ENCODE measurements around the gene AGBL3. TPM values are rescaled to one million over a fixed set of nuclear protein-coding genes. Genes with fewer than 3 reads are reported as not detected.

AGBL3 gene
- total RNA-seq, 2 experiments from 2014 or later: 2.2 to 2.5 TPM

DNA sequence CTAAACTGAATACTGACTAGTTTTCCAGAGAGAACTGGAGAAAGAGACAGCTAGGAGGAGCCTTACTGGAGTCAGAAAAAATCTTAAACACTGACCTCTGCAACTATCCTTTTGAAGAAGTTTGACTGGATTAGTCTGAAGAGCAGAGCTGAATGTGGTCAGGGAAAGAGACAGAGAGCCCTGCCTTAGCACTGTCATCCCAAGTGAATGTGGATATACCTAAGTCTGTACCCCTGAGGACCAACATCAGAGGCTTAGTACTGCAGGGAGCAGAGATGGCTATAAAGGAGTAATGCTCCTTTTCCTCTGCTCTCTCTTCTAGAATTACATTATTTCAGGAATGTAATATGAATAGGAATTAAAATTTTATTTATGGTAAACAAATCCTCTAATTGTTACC is 91.7 kb downstream of the AGBL3 start:
- Histone ChIP-seq H3K27me3 (ENCODE audit: control insufficient read depth in 1 of 2, insufficient read depth in 2 of 2, low read length in 2 of 2) (no peaks in the 10 kb centered on the region), H3K9me3 (ENCODE audit: control insufficient read depth in 1 of 2, insufficient read depth in 1 of 2, low read length in 2 of 2) (no peaks in the 10 kb centered on the region), H3K27ac (ENCODE audit: low read depth in 1 of 2, low read length in 2 of 2) (no peak overlapping the region), H3K4me3 (ENCODE audit: low read length) (no peak overlapping the region), H3K4me1 (ENCODE audit: insufficient read depth, low read length) (no peaks in the 10 kb centered on the region), H3K36me3 (ENCODE audit: insufficient read depth, low read length) (no peaks in the 10 kb centered on the region)
- no peaks in the 10 kb centered on the region for H3K9me3 Mint-ChIP-seq
- TF ChIP-seq, protein P1, sequence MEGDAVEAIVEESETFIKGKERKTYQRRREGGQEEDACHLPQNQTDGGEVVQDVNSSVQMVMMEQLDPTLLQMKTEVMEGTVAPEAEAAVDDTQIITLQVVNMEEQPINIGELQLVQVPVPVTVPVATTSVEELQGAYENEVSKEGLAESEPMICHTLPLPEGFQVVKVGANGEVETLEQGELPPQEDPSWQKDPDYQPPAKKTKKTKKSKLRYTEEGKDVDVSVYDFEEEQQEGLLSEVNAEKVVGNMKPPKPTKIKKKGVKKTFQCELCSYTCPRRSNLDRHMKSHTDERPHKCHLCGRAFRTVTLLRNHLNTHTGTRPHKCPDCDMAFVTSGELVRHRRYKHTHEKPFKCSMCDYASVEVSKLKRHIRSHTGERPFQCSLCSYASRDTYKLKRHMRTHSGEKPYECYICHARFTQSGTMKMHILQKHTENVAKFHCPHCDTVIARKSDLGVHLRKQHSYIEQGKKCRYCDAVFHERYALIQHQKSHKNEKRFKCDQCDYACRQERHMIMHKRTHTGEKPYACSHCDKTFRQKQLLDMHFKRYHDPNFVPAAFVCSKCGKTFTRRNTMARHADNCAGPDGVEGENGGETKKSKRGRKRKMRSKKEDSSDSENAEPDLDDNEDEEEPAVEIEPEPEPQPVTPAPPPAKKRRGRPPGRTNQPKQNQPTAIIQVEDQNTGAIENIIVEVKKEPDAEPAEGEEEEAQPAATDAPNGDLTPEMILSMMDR (IDR thresholded peaks at IDR 0.05): no peak
- ChIA-PET POLR2A (interaction anchor here (1.0 kb wide), 1 partner anchor 70 kb away, joined by 3 read pairs; the partner anchor contains the start of gene TMEM140), CTCF (no interaction called here)
- intact Hi-C loops (cut with DNase I, micrococcal nuclease): no loop called here
- no peak for ATAC-seq (ENCODE audit: poor library complexity)
- no peak overlapping the region for H3K4me3 Mint-ChIP-seq
- H3K27ac Mint-ChIP-seq: no peak overlapping the region
- no peak for DNase-seq
- H3K27me3 Mint-ChIP-seq: no peaks in the 10 kb centered on the region
- H3K4me1 Mint-ChIP-seq (ENCODE audit: low read depth): no peaks in the 10 kb centered on the region
- H3K36me3 Mint-ChIP-seq (ENCODE audit: low read depth): no peaks in the 10 kb centered on the region

DNA sequence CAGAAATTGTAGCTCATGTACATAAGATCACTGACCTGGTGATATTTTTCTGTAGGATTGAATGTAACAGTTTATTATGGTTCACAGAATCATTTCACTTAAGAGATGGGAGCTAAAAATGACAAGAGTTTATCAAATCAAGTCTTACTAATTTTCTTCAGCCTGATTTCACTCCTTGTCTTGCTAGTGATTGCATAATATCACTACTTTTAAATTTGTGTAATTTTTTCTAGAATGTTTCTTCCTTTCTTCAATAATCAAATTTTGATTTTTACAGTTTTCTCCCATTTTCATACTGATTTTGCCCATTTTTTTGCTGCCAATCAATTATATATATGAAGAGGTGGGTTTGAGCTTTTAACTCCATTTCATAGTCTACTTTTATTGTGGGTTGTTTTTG is 92.8 kb downstream of the AGBL3 start:
- Mint-ChIP-seq H3K27ac (no peak overlapping the region), H3K27me3 (no peaks in the 10 kb centered on the region), H3K4me1 (ENCODE audit: low read depth) (no peaks in the 10 kb centered on the region), H3K4me3 (no peak overlapping the region), H3K9me3 (no peaks in the 10 kb centered on the region), H3K36me3 (ENCODE audit: low read depth) (no peaks in the 10 kb centered on the region)
- ChIA-PET POLR2A (interaction anchor here (1.0 kb wide), 1 partner anchor 69 kb away, joined by 3 read pairs; the partner anchor contains the start of gene TMEM140), CTCF (no interaction called here)
- Histone ChIP-seq H3K4me1 (ENCODE audit: insufficient read depth, low read length) (no peaks in the 10 kb centered on the region), H3K36me3 (ENCODE audit: insufficient read depth, low read length) (no peaks in the 10 kb centered on the region), H3K9me3 (ENCODE audit: control insufficient read depth in 1 of 2, insufficient read depth in 1 of 2, low read length in 2 of 2) (no peaks in the 10 kb centered on the region), H3K4me3 (ENCODE audit: low read length) (no peak overlapping the region), H3K27me3 (ENCODE audit: control insufficient read depth in 1 of 2, insufficient read depth in 2 of 2, low read length in 2 of 2) (no peaks in the 10 kb centered on the region), H3K27ac (ENCODE audit: low read depth in 1 of 2, low read length in 2 of 2) (no peak overlapping the region)
- no peak for ATAC-seq (ENCODE audit: poor library complexity)
- intact Hi-C loops (cut with DNase I, micrococcal nuclease): no loop called here
- DNase-seq: no peak
- TF ChIP-seq, protein P1 (IDR thresholded peaks at IDR 0.05): no peak

DNA sequence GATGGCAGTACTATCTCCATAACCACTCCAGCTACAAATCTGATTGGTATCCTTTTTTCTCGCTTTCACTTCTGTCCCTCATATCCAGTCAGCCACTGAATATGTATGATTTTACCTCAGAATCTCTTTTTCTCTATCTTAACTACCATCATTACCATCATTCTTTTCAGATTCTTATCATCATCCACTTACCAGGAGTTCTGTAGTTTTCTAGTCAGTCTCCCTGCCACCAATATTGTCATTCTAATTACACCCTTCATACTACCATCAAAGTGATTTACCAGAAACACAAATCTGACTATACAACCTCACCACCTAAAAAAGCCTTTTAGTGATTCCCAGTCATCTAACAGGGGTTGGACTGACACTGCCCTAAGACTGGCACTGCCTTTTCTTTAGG is 96.7 kb downstream of the AGBL3 start:
- H3K4me1 Mint-ChIP-seq (ENCODE audit: low read depth): no peaks in the 10 kb centered on the region
- ATAC-seq (ENCODE audit: poor library complexity) (no peak), DNase-seq (no peak)
- Histone ChIP-seq H3K4me3 (ENCODE audit: low read length) (no peak overlapping the region), H3K4me1 (ENCODE audit: insufficient read depth, low read length) (no peaks in the 10 kb centered on the region), H3K9me3 (ENCODE audit: control insufficient read depth in 1 of 2, insufficient read depth in 1 of 2, low read length in 2 of 2) (peaks cover 0 to 6% of the 10 kb centered on the region in 2 experiments), H3K36me3 (ENCODE audit: insufficient read depth, low read length) (no peaks in the 10 kb centered on the region), H3K27me3 (ENCODE audit: control insufficient read depth in 1 of 2, insufficient read depth in 2 of 2, low read length in 2 of 2) (no peaks in the 10 kb centered on the region), H3K27ac (ENCODE audit: low read depth in 1 of 2, low read length in 2 of 2) (no peak overlapping the region)
- H3K36me3 Mint-ChIP-seq (ENCODE audit: low read depth): peaks cover 2% of the 10 kb centered on the region
- H3K9me3 Mint-ChIP-seq: peaks cover 7% of the 10 kb centered on the region
- H3K4me3 Mint-ChIP-seq: no peak overlapping the region
- H3K27ac Mint-ChIP-seq: no peak overlapping the region
- TF ChIP-seq, protein P1 (IDR thresholded peaks at IDR 0.05): no peak
- no peaks in the 10 kb centered on the region for H3K27me3 Mint-ChIP-seq
- CTCF ChIA-PET: no interaction called here
- intact Hi-C loops (cut with DNase I, micrococcal nuclease): no loop called here
- POLR2A ChIA-PET: no interaction called here
